Measurements from ENCODE around the gene GYS1.
"Not testable (repeated sequence)": the region's sequence is repeated elsewhere in the genome, so short reads cannot be mapped to it uniquely, and the experiment has no call there.

Gene GYS1

GRCh38 chr19:48993175-48994034, at the start of gene GYS1, which contains the start of gene RUVBL2:
Gene GYS1, minus strand, starts transcription at chr19:48993309. Its CDS starts 197 bp downstream, at chr19:48993112.
Gene RUVBL2, plus strand, starts transcription at chr19:48993887. Its CDS starts 25 bp downstream, at chr19:48993912.
- peak; percentile 99 for DNase-seq

- not testable (repeated sequence) for DNase-seq
These were observed 49.6 kb upstream of the GYS1 start for GRCh38 chr19:49042666-49043065.

GRCh38 chr19:49042177-49042576, 49.1 kb upstream of the GYS1 start:
- no peak for DNase-seq

- DNase-seq: not testable (repeated sequence)
These were observed 46.6 kb upstream of the GYS1 start for GRCh38 chr19:49039736-49040135.

GRCh38 chr19:49038557-49039276, 45.6 kb upstream of the GYS1 start:
- DNase-seq: not testable (repeated sequence)

- DNase-seq: not testable (repeated sequence)
These were observed 45.0 kb upstream of the GYS1 start for GRCh38 chr19:49038111-49038510.

- not testable (repeated sequence) for DNase-seq
These were observed 43.7 kb upstream of the GYS1 start, which contains the start of gene CGB1 for GRCh38 chr19:49036815-49037214. Gene CGB1, minus strand, starts transcription at chr19:49036895. Its CDS starts 184 bp downstream, at chr19:49036711.

GRCh38 chr19:49031642-49032301, 38.7 kb upstream of the GYS1 start, which contains the start of gene CGB2:
Gene CGB2, plus strand, starts transcription at chr19:49031890. Its CDS starts 206 bp downstream, at chr19:49032096.
- DNase-seq: not testable (repeated sequence)

GRCh38 chr19:49030323-49030722, 37.2 kb upstream of the GYS1 start:
- not testable (repeated sequence) for DNase-seq

- not testable (repeated sequence) for DNase-seq
These were observed 36.6 kb upstream of the GYS1 start for GRCh38 chr19:49029749-49030148.

- not testable (repeated sequence) for DNase-seq
These were observed 35.6 kb upstream of the GYS1 start for GRCh38 chr19:49028686-49029085.

- DNase-seq: not testable (repeated sequence)
These were observed 32.5 kb upstream of the GYS1 start for GRCh38 chr19:49025599-49025998.

- not testable (repeated sequence) for DNase-seq
These were observed 32.0 kb upstream of the GYS1 start for GRCh38 chr19:49025088-49025487.

- DNase-seq: not testable (repeated sequence)
These were observed 31.1 kb upstream of the GYS1 start, which contains the start of gene CGB3 for GRCh38 chr19:49024233-49024632. Gene CGB3, minus strand, starts transcription at chr19:49024333. Its CDS starts 362 bp downstream, at chr19:49023971.

- no peak for DNase-seq
These were observed 29.0 kb upstream of the GYS1 start for GRCh38 chr19:49022116-49022515.

GRCh38 chr19:49020931-49021895, 28.1 kb upstream of the GYS1 start:
- DNase-seq: no peak

GRCh38 chr19:49020342-49020741, 27.2 kb upstream of the GYS1 start:
- DNase-seq: no peak

GRCh38 chr19:49019242-49019932, 26.3 kb upstream of the GYS1 start:
- peak; percentile 23 to 42 for DNase-seq

- DNase-seq: peak; percentile 14 to 19
These were observed 25.5 kb upstream of the GYS1 start for GRCh38 chr19:49018388-49019241.
